ENCODE data around the gene FRRS1L.

Gene FRRS1L

GRCh38 chr9:109092587-109092986 is 74.5 kb downstream of the FRRS1L start:
- H3K36me3 ChIP-seq (ENCODE audit: control insufficient read depth, insufficient read depth, low read length): peaks cover 4% of the 10 kb centered on the region; the same call in 1 of the 2 replicates
- no peak overlapping the region for H3K4me3 ChIP-seq (ENCODE audit: low read length)
- H3K27ac ChIP-seq (ENCODE audit: low read length): no peak overlapping the region
- H3K27me3 ChIP-seq (ENCODE audit: control insufficient read depth, insufficient read depth, low read length): no peaks in the 10 kb centered on the region
- no CpG with 5 or more reads among the region's 1 CpG for WGBS (ENCODE audit: insufficient coverage, insufficient read length)
- no peaks in the 10 kb centered on the region for H3K9me3 ChIP-seq (ENCODE audit: control insufficient read depth, insufficient read depth, low read length)
- no peaks in the 10 kb centered on the region for H3K4me1 ChIP-seq (ENCODE audit: control insufficient read depth, insufficient read depth, low read length)
- no peak for DNase-seq (ENCODE audit: low read depth, low spot score)

GRCh38 chr9:109092051-109092580 is 74.9 kb downstream of the FRRS1L start:
- H3K27ac ChIP-seq (ENCODE audit: low read length): no peak overlapping the region
- no peak overlapping the region for H3K4me3 ChIP-seq (ENCODE audit: low read length)
- no peak for DNase-seq (ENCODE audit: low read depth, low spot score)
- H3K9me3 ChIP-seq (ENCODE audit: control insufficient read depth, insufficient read depth, low read length): no peaks in the 10 kb centered on the region
- H3K4me1 ChIP-seq (ENCODE audit: control insufficient read depth, insufficient read depth, low read length): no peaks in the 10 kb centered on the region
- no peaks in the 10 kb centered on the region for H3K27me3 ChIP-seq (ENCODE audit: control insufficient read depth, insufficient read depth, low read length)
- peaks cover 4% of the 10 kb centered on the region; the same call in 1 of the 2 replicates for H3K36me3 ChIP-seq (ENCODE audit: control insufficient read depth, insufficient read depth, low read length)

- H3K4me1 ChIP-seq (ENCODE audit: control insufficient read depth, insufficient read depth, low read length): no peaks in the 10 kb centered on the region
- no CpG with 5 or more reads among the region's 7 CpGs for WGBS (ENCODE audit: insufficient coverage, insufficient read length)
- no peak for DNase-seq (ENCODE audit: low read depth, low spot score)
Observed at GRCh38 chr9:109088221-109088620, 78.8 kb downstream of the FRRS1L start.

GRCh38 chr9:109087795-109088194 is 79.3 kb downstream of the FRRS1L start:
- DNase-seq (ENCODE audit: low read depth, low spot score): no peak
- H3K9me3 ChIP-seq (ENCODE audit: control insufficient read depth, insufficient read depth, low read length): no peaks in the 10 kb centered on the region
- peaks cover 4% of the 10 kb centered on the region; the same call in 1 of the 2 replicates for H3K36me3 ChIP-seq (ENCODE audit: control insufficient read depth, insufficient read depth, low read length)
- H3K27ac ChIP-seq (ENCODE audit: low read length): no peak overlapping the region
- no CpG with 5 or more reads among the region's 2 CpGs for WGBS (ENCODE audit: insufficient coverage, insufficient read length)
- H3K4me1 ChIP-seq (ENCODE audit: control insufficient read depth, insufficient read depth, low read length): no peaks in the 10 kb centered on the region
- H3K27me3 ChIP-seq (ENCODE audit: control insufficient read depth, insufficient read depth, low read length): no peaks in the 10 kb centered on the region
- H3K4me3 ChIP-seq (ENCODE audit: low read length): no peak overlapping the region

More at GRCh38 chr9:109088221-109088620, 78.8 kb downstream of the FRRS1L start:
- Histone ChIP-seq H3K27me3 (ENCODE audit: control insufficient read depth, insufficient read depth, low read length) (no peaks in the 10 kb centered on the region), H3K36me3 (ENCODE audit: control insufficient read depth, insufficient read depth, low read length) (peaks cover 4% of the 10 kb centered on the region; the same call in 1 of the 2 replicates), H3K9me3 (ENCODE audit: control insufficient read depth, insufficient read depth, low read length) (no peaks in the 10 kb centered on the region), H3K27ac (ENCODE audit: low read length) (no peak overlapping the region), H3K4me3 (ENCODE audit: low read length) (no peak overlapping the region)

GRCh38 chr9:109086221-109086620 is 80.8 kb downstream of the FRRS1L start:
- Histone ChIP-seq H3K27ac (ENCODE audit: low read length) (no peak overlapping the region), H3K36me3 (ENCODE audit: control insufficient read depth, insufficient read depth, low read length) (peaks cover 4% of the 10 kb centered on the region; the same call in 1 of the 2 replicates)

GRCh38 chr9:109085510-109085909 is 81.5 kb downstream of the FRRS1L start:
- H3K9me3 ChIP-seq (ENCODE audit: control insufficient read depth, insufficient read depth, low read length): no peaks in the 10 kb centered on the region
- no peak overlapping the region for H3K27ac ChIP-seq (ENCODE audit: low read length)
- no peaks in the 10 kb centered on the region for H3K27me3 ChIP-seq (ENCODE audit: control insufficient read depth, insufficient read depth, low read length)
- H3K4me1 ChIP-seq (ENCODE audit: control insufficient read depth, insufficient read depth, low read length): no peaks in the 10 kb centered on the region
- DNase-seq (ENCODE audit: low read depth, low spot score): no peak
- H3K36me3 ChIP-seq (ENCODE audit: control insufficient read depth, insufficient read depth, low read length): no peaks in the 10 kb centered on the region; the same call in 1 of the 2 replicates
- H3K4me3 ChIP-seq (ENCODE audit: low read length): no peak overlapping the region

More at GRCh38 chr9:109086221-109086620, 80.8 kb downstream of the FRRS1L start:
- no peaks in the 10 kb centered on the region for H3K9me3 ChIP-seq (ENCODE audit: control insufficient read depth, insufficient read depth, low read length)
- H3K4me1 ChIP-seq (ENCODE audit: control insufficient read depth, insufficient read depth, low read length): no peaks in the 10 kb centered on the region
- no CpG with 5 or more reads among the region's 3 CpGs for WGBS (ENCODE audit: insufficient coverage, insufficient read length)
- H3K27me3 ChIP-seq (ENCODE audit: control insufficient read depth, insufficient read depth, low read length): no peaks in the 10 kb centered on the region
- no peak overlapping the region for H3K4me3 ChIP-seq (ENCODE audit: low read length)
- DNase-seq (ENCODE audit: low read depth, low spot score): no peak

- no peak overlapping the region for H3K4me3 ChIP-seq (ENCODE audit: low read length)
- DNase-seq (ENCODE audit: low read depth, low spot score): no peak
- no peaks in the 10 kb centered on the region; the same call in 1 of the 2 replicates for H3K36me3 ChIP-seq (ENCODE audit: control insufficient read depth, insufficient read depth, low read length)
- no peaks in the 10 kb centered on the region for H3K9me3 ChIP-seq (ENCODE audit: control insufficient read depth, insufficient read depth, low read length)
- H3K27ac ChIP-seq (ENCODE audit: low read length): no peak overlapping the region
- no peaks in the 10 kb centered on the region for H3K27me3 ChIP-seq (ENCODE audit: control insufficient read depth, insufficient read depth, low read length)
- no peaks in the 10 kb centered on the region for H3K4me1 ChIP-seq (ENCODE audit: control insufficient read depth, insufficient read depth, low read length)
- WGBS (ENCODE audit: insufficient coverage, insufficient read length): no CpG with 5 or more reads among the region's 4 CpGs
Observed at GRCh38 chr9:109083813-109084405, 83.1 kb downstream of the FRRS1L start.

GRCh38 chr9:109083141-109083540 is 83.9 kb downstream of the FRRS1L start:
- H3K36me3 ChIP-seq (ENCODE audit: control insufficient read depth, insufficient read depth, low read length): no peaks in the 10 kb centered on the region; the same call in 1 of the 2 replicates
- H3K9me3 ChIP-seq (ENCODE audit: control insufficient read depth, insufficient read depth, low read length): no peaks in the 10 kb centered on the region
- H3K27ac ChIP-seq (ENCODE audit: low read length): no peak overlapping the region
- WGBS (ENCODE audit: insufficient coverage, insufficient read length): no CpG with 5 or more reads among the region's 7 CpGs
- DNase-seq (ENCODE audit: low read depth, low spot score): no peak
- no peaks in the 10 kb centered on the region for H3K27me3 ChIP-seq (ENCODE audit: control insufficient read depth, insufficient read depth, low read length)
- no peaks in the 10 kb centered on the region for H3K4me1 ChIP-seq (ENCODE audit: control insufficient read depth, insufficient read depth, low read length)
- no peak overlapping the region for H3K4me3 ChIP-seq (ENCODE audit: low read length)

GRCh38 chr9:109082091-109082620 is 84.9 kb downstream of the FRRS1L start:
- Histone ChIP-seq H3K9me3 (ENCODE audit: control insufficient read depth, insufficient read depth, low read length) (no peaks in the 10 kb centered on the region), H3K4me1 (ENCODE audit: control insufficient read depth, insufficient read depth, low read length) (no peaks in the 10 kb centered on the region), H3K27me3 (ENCODE audit: control insufficient read depth, insufficient read depth, low read length) (no peaks in the 10 kb centered on the region), H3K27ac (ENCODE audit: low read length) (no peak overlapping the region), H3K36me3 (ENCODE audit: control insufficient read depth, insufficient read depth, low read length) (no peaks in the 10 kb centered on the region; the same call in 1 of the 2 replicates), H3K4me3 (ENCODE audit: low read length) (no peak overlapping the region)
- no CpG with 5 or more reads among the region's 2 CpGs for WGBS (ENCODE audit: insufficient coverage, insufficient read length)
- DNase-seq (ENCODE audit: low read depth, low spot score): no peak

Measured in iPS DF 6.9 (cell line).